GM18951 (cell line): ENCODE data around the gene FHL2.

Source experiments
- POLR2A ChIP-seq: IDR thresholded peaks from 4 replicates; pipeline ENCODE4 v1.6.1; 2011; ENCODE audit warnings: mild to moderate bottlenecking; ENCODE audit not compliant: insufficient read length, insufficient read depth; ENCODE audit errors: extremely low read depth
- in situ Hi-C: fragments of 300-500 bp; cut with MboI; formaldehyde crosslinking; loops from one replicate; pipeline ENCODE4 v1.12.0; 2022; ENCODE audit warnings: low sequenced_read_pairs, mixed read lengths, inconsistent platforms; ENCODE audit not compliant: unreplicated experiment

The FHL2 gene

GRCh38 chr2:105376789-105377240 lies 22.0 kb downstream of the FHL2 start:
- in situ Hi-C loops, result no loop called here
- TF ChIP-seq POLR2A, result no peak

GRCh38 chr2:105376010-105376409 lies 22.8 kb downstream of the FHL2 start:
- TF ChIP-seq POLR2A, result no peak
- in situ Hi-C loops, result no loop called here

GRCh38 chr2:105375001-105375561 lies 23.8 kb downstream of the FHL2 start:
- in situ Hi-C loops, result no loop called here
- no peak for TF ChIP-seq POLR2A

- TF ChIP-seq POLR2A, result peak; percentile 42
- in situ Hi-C loops, result loop anchor here (5.0 kb wide), 1 partner anchor 148 kb away; no protein-coding TSS in a partner anchor
Observed at GRCh38 chr2:105373895-105374401, 24.9 kb downstream of the FHL2 start.

GRCh38 chr2:105373344-105373781 lies 25.5 kb downstream of the FHL2 start:
- in situ Hi-C loops, result loop anchor here (5.0 kb wide), 1 partner anchor 149 kb away; no protein-coding TSS in a partner anchor
- TF ChIP-seq POLR2A, result no peak

GRCh38 chr2:105371810-105372209 lies 27.0 kb downstream of the FHL2 start:
- no peak for TF ChIP-seq POLR2A
- in situ Hi-C loops, result loop anchor here (5.0 kb wide), 1 partner anchor 150 kb away; no protein-coding TSS in a partner anchor

GRCh38 chr2:105371156-105371555 lies 27.7 kb downstream of the FHL2 start:
- TF ChIP-seq POLR2A, result no peak
- in situ Hi-C loops, result loop anchor here (5.0 kb wide), 1 partner anchor 151 kb away; no protein-coding TSS in a partner anchor

GRCh38 chr2:105369777-105370690 lies 28.8 kb downstream of the FHL2 start:
- no peak for TF ChIP-seq POLR2A
- in situ Hi-C loops, result loop anchor here (5.0 kb wide), 1 partner anchor 152 kb away; no protein-coding TSS in a partner anchor

- TF ChIP-seq POLR2A, result no peak
- in situ Hi-C loops, result no loop called here
Observed at GRCh38 chr2:105368759-105369408, 30.0 kb downstream of the FHL2 start.

- no peak for TF ChIP-seq POLR2A
- in situ Hi-C loops, result no loop called here
Observed at GRCh38 chr2:105365206-105365605, 33.6 kb downstream of the FHL2 start.

GRCh38 chr2:105364436-105365139 lies 34.3 kb downstream of the FHL2 start:
- in situ Hi-C loops, result no loop called here
- TF ChIP-seq POLR2A, result no peak

GRCh38 chr2:105362862-105363591 lies 35.8 kb downstream of the FHL2 start:
- in situ Hi-C loops, result no loop called here
- no peak for TF ChIP-seq POLR2A
